GM19238 (cell line): ENCODE measurements around the gene ING1.

ENCODE experiments used
- DNase-seq: peaks from one replicate; pipeline ENCODE4 v3.0.0; 2011; ENCODE audit warnings: low spot score; ENCODE audit not compliant: insufficient read length

Gene ING1

DNA sequence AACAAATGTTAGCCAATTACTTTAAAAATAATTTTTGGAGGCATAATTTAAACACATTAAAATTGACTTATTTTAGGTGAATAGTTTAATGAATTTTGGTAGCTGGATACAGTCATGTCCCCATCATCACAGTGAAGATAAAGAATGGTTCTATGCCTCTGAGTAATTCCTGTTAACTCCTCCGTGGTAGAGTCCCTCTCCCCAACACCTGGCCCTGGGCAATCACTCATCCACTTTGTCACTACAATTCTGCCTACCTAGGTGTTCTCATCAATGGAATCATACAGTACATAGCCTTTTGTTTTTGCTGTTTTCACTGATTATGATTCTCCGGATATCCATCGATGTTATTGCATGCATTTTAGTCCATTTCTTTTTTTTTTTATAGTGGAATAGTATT, 55.6 kb downstream of the ING1 start:
- DNase-seq: no peak

DNA sequence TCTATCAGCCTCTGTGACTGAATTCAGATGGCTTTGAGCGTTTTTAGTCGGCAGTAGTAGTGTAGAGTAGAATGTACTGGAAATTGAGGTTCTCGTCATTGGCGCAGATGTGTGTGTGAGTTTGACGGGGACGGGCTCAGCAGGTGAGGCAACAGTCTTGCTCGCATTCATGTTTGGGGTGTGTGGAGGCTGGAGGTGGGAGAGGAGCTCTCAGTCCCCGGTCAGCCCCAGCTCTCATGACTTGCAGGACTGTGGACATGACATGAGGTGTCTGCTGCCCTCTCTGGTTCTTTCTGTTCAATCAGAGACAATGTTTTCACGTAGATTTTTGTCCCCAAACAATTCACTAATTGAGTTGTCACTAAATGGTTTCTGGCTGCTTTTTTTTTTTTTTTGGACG, 57.2 kb downstream of the ING1 start:
- no peak for DNase-seq

DNA sequence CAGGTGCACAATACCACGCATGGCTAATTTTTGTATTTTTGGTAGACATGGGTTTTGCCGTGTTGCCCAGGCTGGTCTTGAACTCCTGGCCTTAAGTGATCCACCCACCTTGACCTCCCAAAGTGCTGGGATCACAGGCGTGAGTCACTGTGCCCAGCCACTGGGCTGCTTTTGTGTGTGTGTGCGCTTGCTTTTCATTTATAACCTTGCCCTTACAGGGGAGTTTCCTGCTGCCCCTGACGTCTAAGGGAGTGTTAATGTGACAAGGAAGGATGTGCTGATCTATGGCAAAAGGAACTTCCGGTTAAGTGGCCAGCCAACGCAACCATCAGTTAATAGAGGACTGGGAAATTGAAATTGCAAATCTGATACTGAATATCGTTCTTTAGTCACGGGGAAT, 57.7 kb downstream of the ING1 start:
- DNase-seq: no peak

DNA sequence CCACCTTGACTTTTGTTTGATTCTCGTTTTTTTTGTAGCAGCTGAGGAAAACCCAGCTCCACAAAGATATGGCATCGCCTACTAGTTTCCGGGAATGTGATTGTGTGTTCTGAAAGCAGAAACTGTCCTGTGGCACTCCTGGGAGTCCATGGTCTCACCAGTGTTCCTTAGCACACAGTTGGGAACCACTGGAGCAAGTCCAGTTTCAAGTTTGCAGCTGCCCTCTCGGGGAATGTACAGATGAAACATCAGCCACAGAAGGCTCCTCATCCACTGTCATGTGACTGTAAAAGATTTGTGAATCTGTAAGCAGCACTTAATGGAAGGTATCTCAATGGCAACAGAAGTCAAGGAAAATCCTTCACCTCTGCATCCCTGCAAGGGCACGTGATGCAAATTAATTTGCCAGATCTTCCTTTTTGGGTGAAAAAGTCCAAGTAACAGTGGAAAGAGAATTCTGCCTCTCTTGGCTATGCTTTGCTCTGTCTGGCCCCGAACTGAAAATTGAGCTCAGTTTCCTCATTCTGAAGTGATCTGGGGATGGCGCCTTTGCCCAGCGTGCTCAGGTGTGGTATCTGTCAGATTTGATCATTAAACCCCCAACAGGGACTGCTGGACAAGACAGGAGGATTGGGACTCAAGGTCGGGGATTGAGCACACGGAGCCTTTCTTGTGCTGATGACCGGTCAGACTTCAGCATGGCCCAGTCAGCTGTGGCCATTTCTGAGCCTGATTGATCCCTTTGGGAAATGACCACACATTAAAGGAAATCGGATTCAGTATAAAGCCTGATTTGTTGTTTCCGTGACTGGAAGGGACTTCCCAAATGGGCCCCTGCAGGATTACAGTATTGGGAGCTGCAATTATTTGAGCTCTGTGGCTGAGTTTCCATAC, 58.8 kb downstream of the ING1 start:
- DNase-seq: no peak
